NCI-H82 treated with DMSO at 0.1 percent for 48 hours (cell line): ENCODE measurements around the gene SLC7A6OS.

Source experiments
- DNase-seq: peaks from one replicate; lab custom pipeline; 2025; ENCODE audit not compliant: unreplicated experiment; lab: John Stamatoyannopoulos, UW

SLC7A6OS gene

GRCh38 chr16:68257906-68258800 lies 52.6 kb downstream of the SLC7A6OS start:
- no peak for DNase-seq

- DNase-seq = no peak
Observed at GRCh38 chr16:68257251-68257905, 53.4 kb downstream of the SLC7A6OS start.

GRCh38 chr16:68255712-68256111 lies 55.0 kb downstream of the SLC7A6OS start:
- no peak for DNase-seq

- no peak for DNase-seq
Observed at GRCh38 chr16:68253721-68254120, 57.0 kb downstream of the SLC7A6OS start.

- no peak for DNase-seq
Observed at GRCh38 chr16:68252383-68252782, 58.4 kb downstream of the SLC7A6OS start.

GRCh38 chr16:68251832-68252231 lies 58.9 kb downstream of the SLC7A6OS start:
- DNase-seq = no peak

GRCh38 chr16:68250951-68251350 lies 59.8 kb downstream of the SLC7A6OS start:
- DNase-seq = no peak

- DNase-seq = no peak
Observed at GRCh38 chr16:68249371-68249770, 61.4 kb downstream of the SLC7A6OS start.
